Nephron progenitor cell (in vitro differentiated cells): ENCODE measurements around the gene RECQL5.

Source experiments
- DNase-seq: peaks from one replicate; pipeline ENCODE4 v3.0.0; 2021
- H3K27ac Mint-ChIP-seq: 2 replicates; pipeline ENCODE4 v1.8.0; 2021; ENCODE audit warnings: mild to moderate bottlenecking, moderate library complexity, mixed read lengths
- H3K27me3 Mint-ChIP-seq: 2 replicates; pipeline ENCODE4 v1.8.0; 2021; ENCODE audit warnings: mild to moderate bottlenecking, low read depth, mixed read lengths; ENCODE audit not compliant: poor library complexity
- H3K36me3 Mint-ChIP-seq: 2 replicates; pipeline ENCODE4 v1.8.0; 2021; ENCODE audit warnings: low read depth, mixed read lengths
- H3K4me1 Mint-ChIP-seq: 2 replicates; pipeline ENCODE4 v1.8.0; 2021; ENCODE audit warnings: mixed read lengths
- H3K4me3 Mint-ChIP-seq: 2 replicates; pipeline ENCODE4 v1.8.0; 2021; ENCODE audit warnings: mild to moderate bottlenecking, moderate library complexity, mixed read lengths
- H3K9me3 Mint-ChIP-seq: 2 replicates; pipeline ENCODE4 v1.8.0; 2021; ENCODE audit warnings: mild to moderate bottlenecking, moderate library complexity, mixed read lengths
- TF ChIP-seq, protein P1 (sequence below): fragments of 200-600 bp; sonication (generic); IDR thresholded peaks from 2 replicates; pipeline ENCODE4 v1.5.0; 2021; ENCODE audit warnings: antibody characterized with exemption

Gene RECQL5

DNA sequence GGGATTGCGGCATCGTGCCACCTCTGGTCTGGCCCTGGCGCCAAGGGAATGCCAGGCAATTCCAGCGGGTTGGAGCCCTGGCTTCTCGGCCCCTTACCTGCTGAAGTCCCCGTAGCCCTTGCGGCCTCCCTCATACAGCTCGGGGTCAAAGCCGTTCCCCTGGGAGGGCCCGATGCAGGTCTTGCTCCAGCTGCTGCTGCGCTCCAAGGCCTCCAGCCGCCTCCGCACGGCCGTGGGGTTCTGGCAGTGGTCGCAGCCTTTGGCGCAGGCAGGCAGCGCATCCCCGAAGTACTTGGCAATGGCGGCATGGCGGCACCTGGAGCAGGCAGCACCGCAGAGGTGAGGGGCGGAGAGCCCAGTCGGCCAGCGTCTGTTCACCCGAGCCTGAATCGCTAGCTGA lies 35.6 kb downstream of the RECQL5 start:
- no peaks in the 10 kb centered on the region for H3K36me3 Mint-ChIP-seq

DNA sequence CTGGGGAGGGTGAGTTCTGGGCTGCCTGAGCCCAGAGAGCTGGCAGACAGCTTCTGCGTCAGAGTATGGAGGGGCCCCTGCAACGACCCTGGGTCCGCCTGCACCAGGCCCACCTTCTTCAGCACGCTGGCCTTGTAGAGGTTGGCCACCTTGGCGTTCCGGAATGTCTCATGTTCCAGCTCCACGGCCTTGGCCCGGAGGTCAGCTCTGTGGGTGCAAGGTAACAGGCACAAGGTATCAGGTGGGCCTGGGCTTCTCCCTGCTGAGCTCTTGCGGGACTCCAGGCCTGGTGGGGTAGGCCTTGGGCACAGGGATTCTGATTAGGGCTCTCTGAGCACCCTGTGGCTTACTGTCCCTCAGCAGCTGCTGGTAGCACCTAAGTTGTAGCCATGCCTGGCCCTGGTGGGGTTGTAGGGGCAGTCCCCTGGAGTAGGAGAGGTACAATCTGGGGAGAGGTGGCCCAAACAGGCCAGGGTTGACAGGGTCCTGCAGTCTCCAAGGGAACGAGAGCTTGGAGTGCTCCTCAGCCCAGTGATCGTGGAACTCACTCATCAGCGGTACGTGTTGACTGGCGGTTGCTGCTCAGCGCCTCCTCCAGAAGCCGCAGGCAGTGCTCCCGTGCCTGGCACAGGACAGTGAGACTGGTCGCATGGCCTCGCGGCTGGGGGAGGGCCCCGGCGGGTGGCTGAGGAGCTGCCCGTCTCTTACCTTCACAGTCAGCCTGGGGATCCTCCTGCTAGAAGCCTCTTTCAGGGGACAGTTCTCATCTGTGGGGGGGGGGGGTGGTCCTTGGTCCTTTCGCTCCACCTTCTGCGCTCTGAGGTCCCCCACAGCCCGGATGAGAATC lies 36.7 kb downstream of the RECQL5 start:
- TF ChIP-seq, protein P1, sequence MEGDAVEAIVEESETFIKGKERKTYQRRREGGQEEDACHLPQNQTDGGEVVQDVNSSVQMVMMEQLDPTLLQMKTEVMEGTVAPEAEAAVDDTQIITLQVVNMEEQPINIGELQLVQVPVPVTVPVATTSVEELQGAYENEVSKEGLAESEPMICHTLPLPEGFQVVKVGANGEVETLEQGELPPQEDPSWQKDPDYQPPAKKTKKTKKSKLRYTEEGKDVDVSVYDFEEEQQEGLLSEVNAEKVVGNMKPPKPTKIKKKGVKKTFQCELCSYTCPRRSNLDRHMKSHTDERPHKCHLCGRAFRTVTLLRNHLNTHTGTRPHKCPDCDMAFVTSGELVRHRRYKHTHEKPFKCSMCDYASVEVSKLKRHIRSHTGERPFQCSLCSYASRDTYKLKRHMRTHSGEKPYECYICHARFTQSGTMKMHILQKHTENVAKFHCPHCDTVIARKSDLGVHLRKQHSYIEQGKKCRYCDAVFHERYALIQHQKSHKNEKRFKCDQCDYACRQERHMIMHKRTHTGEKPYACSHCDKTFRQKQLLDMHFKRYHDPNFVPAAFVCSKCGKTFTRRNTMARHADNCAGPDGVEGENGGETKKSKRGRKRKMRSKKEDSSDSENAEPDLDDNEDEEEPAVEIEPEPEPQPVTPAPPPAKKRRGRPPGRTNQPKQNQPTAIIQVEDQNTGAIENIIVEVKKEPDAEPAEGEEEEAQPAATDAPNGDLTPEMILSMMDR, result no peak
- DNase-seq, result no peak
- H3K27ac Mint-ChIP-seq, result no peak overlapping the region
- H3K4me1 Mint-ChIP-seq, result peaks cover 33% of the 10 kb centered on the region
- H3K36me3 Mint-ChIP-seq, result no peaks in the 10 kb centered on the region
- no peaks in the 10 kb centered on the region for H3K9me3 Mint-ChIP-seq
- H3K27me3 Mint-ChIP-seq, result no peaks in the 10 kb centered on the region
- no peak overlapping the region for H3K4me3 Mint-ChIP-seq

More for the DNA sequence above, 35.6 kb downstream of the RECQL5 start:
- TF ChIP-seq, protein P1, result no peak
- no peak for DNase-seq
- Mint-ChIP-seq H3K4me3 (no peak overlapping the region), H3K27me3 (no peaks in the 10 kb centered on the region), H3K9me3 (no peaks in the 10 kb centered on the region), H3K27ac (no peak overlapping the region), H3K4me1 (peaks cover 39% of the 10 kb centered on the region)

DNA sequence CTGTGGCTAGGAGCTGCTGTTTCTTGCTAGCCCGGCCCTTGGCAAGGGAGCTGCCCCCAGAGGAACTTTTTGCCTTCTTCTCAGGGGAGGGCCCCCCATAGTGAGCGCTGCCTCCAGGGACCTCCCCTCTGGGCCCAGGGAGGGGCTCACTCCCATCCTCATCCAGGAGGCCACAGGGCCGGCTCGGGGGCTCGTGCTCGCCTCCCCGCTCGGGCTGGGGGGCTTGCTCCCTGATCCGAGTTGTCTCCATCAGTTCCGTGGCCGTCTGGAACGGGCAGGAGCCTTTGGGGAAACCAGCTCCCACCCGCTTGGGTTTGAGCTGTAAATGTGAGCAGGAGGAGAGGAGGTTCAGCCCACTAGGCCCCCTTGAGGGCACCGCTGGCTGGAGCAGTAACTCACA lies 37.8 kb downstream of the RECQL5 start:
- no peak for DNase-seq
- Mint-ChIP-seq H3K36me3 (no peaks in the 10 kb centered on the region), H3K27me3 (no peaks in the 10 kb centered on the region), H3K9me3 (no peaks in the 10 kb centered on the region), H3K4me1 (peaks cover 21% of the 10 kb centered on the region), H3K27ac (no peak overlapping the region), H3K4me3 (no peak overlapping the region)
- TF ChIP-seq, protein P1, result no peak

DNA sequence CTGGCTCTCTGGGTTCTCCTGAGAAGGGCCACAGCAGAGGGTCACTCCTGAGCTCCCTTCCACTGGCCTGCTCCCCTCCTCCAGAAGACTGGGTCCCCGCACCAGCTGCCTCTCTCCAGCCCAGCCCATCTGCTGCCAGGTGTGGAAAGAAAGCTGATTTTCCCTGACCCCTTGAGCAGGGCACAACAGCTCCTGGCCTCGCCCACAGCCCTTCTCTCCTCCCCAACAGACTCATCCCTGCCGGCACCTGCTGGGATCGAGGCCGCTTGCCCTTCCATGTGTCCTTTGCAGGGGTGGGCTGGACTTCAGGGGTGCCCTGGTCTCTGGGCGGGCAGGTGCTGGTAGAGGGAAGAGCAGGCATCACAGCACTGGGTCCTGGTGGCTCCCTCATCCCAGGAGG lies 38.5 kb downstream of the RECQL5 start:
- H3K27ac Mint-ChIP-seq, result no peak overlapping the region
- H3K27me3 Mint-ChIP-seq, result no peaks in the 10 kb centered on the region
- peaks cover 14% of the 10 kb centered on the region for H3K4me1 Mint-ChIP-seq
- H3K9me3 Mint-ChIP-seq, result no peaks in the 10 kb centered on the region
- TF ChIP-seq, protein P1, result no peak
- H3K4me3 Mint-ChIP-seq, result no peak overlapping the region
- H3K36me3 Mint-ChIP-seq, result no peaks in the 10 kb centered on the region
- DNase-seq, result no peak

DNA sequence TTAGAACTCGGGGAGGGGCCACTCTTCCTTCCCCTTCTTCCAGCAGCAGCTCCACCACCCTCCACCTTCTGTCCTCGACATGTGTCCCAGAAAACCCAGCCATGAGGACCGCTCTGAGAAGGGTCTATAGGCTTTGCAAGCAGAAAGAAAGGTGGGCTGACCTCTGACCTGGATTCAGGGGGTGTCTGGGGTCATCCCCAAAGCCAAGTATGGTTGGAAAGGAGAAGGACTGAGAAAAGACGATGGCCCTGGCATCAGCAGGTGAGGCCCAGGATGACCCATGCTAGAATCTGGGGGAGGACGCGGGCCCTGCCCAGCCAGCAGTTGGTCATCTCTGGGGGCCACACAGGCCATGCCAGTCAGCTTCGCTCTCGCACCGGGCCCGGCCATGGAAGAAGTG lies 39.9 kb downstream of the RECQL5 start:
- H3K27ac Mint-ChIP-seq, result no peak overlapping the region
- H3K4me3 Mint-ChIP-seq, result no peak overlapping the region
- TF ChIP-seq, protein P1, result no peak

More for the DNA sequence above, 39.9 kb downstream of the RECQL5 start:
- Mint-ChIP-seq H3K27me3 (peaks cover under 1% of the 10 kb centered on the region), H3K36me3 (no peaks in the 10 kb centered on the region), H3K4me1 (peaks cover 9% of the 10 kb centered on the region), H3K9me3 (no peaks in the 10 kb centered on the region)
- no peak for DNase-seq
